A673 (cell line): ENCODE data around the gene FLOT2. TPM values are rescaled to one million over a fixed set of nuclear protein-coding genes. Genes with fewer than 3 reads are reported as not detected.

ENCODE experiments used
- BruUV-seq: library from RNA; stranded (reverse); fragments of 400-500 nt; replicated peaks from 2 replicates; lab custom pipeline; 2021; lab: Mats Ljungman, UMichigan
- CTCF ChIA-PET: fragments of 300-600 bp; sonication (Branson Sonifier 250); formaldehyde crosslinking; loops from one replicate; lab custom pipeline; 2022; ENCODE audit warnings: antibody characterized with exemption; lab: Charles Lee
- POLR2A ChIA-PET: fragments of 300-600 bp; sonication (Branson Sonifier 250); formaldehyde crosslinking; loops from one replicate; lab custom pipeline; 2022; ENCODE audit warnings: antibody characterized with exemption; ENCODE audit not compliant: low non-redundant PET; lab: Charles Lee
- DNase-seq: peaks from one replicate; pipeline ENCODE4 v3.0.0-alpha.2; 2015; ENCODE audit warnings: low spot score
- H3K27ac ChIP-seq: fragments of 200-600 bp; sonication (generic); 2 replicates; pipeline ENCODE4 v1.5.1; 2016; ENCODE audit warnings: mixed run types, low read depth, mild to moderate bottlenecking, mixed read lengths, antibody characterized with exemption, low read length; ENCODE audit not compliant: poor library complexity, severe bottlenecking
- H3K27me3 ChIP-seq: fragments of 200-600 bp; sonication (generic); replicated peaks from 2 replicates; pipeline ENCODE4 v1.6.1; 2017; ENCODE audit warnings: mixed run types, low read depth, mild to moderate bottlenecking, mixed read lengths, antibody characterized with exemption, low read length; ENCODE audit not compliant: insufficient read depth, poor library complexity
- H3K36me3 ChIP-seq: fragments of 200-600 bp; sonication (generic); 2 replicates; pipeline ENCODE4 v1.6.1; 2016; ENCODE audit warnings: mixed run types, mild to moderate bottlenecking, mixed read lengths, antibody characterized with exemption, low read length; ENCODE audit not compliant: insufficient read depth, poor library complexity, severe bottlenecking
- H3K4me1 ChIP-seq: fragments of 200-600 bp; sonication (generic); 2 replicates; pipeline ENCODE4 v1.6.1; 2017; ENCODE audit warnings: mixed run types, mild to moderate bottlenecking, mixed read lengths, antibody characterized with exemption, low read length; ENCODE audit not compliant: insufficient read depth, poor library complexity, severe bottlenecking
- H3K4me3 ChIP-seq: fragments of 200-600 bp; sonication (generic); 2 replicates; pipeline ENCODE4 v1.5.1; 2016; ENCODE audit warnings: low read depth, mixed run types, mild to moderate bottlenecking, mixed read lengths, low read length; ENCODE audit not compliant: poor library complexity, severe bottlenecking
- H3K9me3 ChIP-seq: fragments of 200-600 bp; sonication (generic); 2 replicates; pipeline ENCODE4 v1.6.1; 2016; ENCODE audit warnings: mixed run types, low read depth, mild to moderate bottlenecking, mixed read lengths, antibody characterized with exemption, low read length; ENCODE audit not compliant: poor library complexity, severe bottlenecking
- EZH2 ChIP-seq: fragments of 200-600 bp; sonication (generic); IDR thresholded peaks from 2 replicates; pipeline ENCODE4 v1.6.1; 2017; ENCODE audit warnings: borderline replicate concordance, low read depth, mild to moderate bottlenecking, mixed read lengths, antibody characterized with exemption, low read length; ENCODE audit not compliant: poor library complexity, severe bottlenecking
- intact Hi-C: fragments of 100-400 bp; cut with micrococcal nuclease; formaldehyde crosslinking; loops from one replicate; pipeline ENCODE4 v1.10.0; 2022; ENCODE audit not compliant: unreplicated experiment
- total RNA-seq: library from RNA; stranded (reverse); gene quantifications from 2 replicates; pipeline ENCODE4 v1.2.3, GENCODE V29; 2021
- TF ChIP-seq, protein P1 (sequence below): fragments of 300-800, 200-600 bp; sonication (generic); conservative IDR thresholded peaks from 2 replicates; pipeline ENCODE4 v1.5.1; 2017; ENCODE audit warnings: low read depth, mild to moderate bottlenecking, antibody characterized with exemption, low read length, moderate library complexity, mixed read lengths

The FLOT2 gene
- total RNA-seq, 1 experiment from 2014 or later = 79.1 TPM

DNA sequence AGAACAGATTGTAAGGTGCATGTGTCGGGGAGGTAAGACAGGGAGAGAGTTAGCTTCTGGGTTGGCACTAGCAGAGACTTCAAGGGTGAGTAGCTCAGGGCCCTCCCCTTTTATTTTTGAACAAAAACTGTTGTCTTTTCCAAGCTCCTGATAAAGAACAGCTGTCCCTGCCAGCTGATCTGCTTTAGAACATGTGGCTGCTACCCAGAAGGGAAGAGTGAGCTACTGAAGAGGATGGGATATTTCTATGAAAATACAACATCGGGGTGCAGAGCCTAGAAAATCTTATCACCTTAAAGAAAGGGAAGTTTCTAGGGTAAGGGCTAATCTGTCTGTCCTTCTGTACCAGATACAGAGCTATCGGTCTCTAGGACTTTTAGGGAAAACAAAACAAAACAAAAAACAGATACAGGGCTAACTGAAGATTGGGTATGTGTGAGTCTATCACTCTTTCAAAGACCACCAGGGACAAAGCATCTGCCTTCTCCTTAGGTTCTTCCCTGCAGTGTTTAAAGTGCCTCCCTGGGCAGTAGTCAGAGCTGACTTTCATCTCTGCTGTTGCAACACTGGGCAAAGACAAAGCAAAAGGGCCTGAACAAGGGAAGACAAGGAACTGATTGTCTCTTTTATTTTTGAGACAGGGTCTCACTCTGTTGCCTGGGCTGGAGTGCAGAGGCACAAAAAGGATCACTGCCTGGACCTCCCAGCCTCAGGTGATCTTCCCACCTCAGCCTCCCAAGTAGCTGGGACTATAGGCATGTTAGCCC lies 10.4 kb upstream of the FLOT2 start:
- intact Hi-C loops = no loop called here
- POLR2A ChIA-PET = no interaction called here
- BruUV-seq = no TSS peak
- CTCF ChIA-PET = interaction anchor here (0.6 to 1.0 kb wide), 2 partner anchors 14 to 209 kb away, joined by 4 read pairs; no protein-coding TSS in a partner anchor
- peaks cover 76% of the 10 kb centered on the region for H3K36me3 ChIP-seq
- H3K9me3 ChIP-seq = no peaks in the 10 kb centered on the region
- peaks cover 21% of the 10 kb centered on the region for H3K4me1 ChIP-seq
- DNase-seq = no peak
- no peaks in the 10 kb centered on the region for H3K27me3 ChIP-seq
- TF ChIP-seq EZH2 = no peak
- TF ChIP-seq, protein P1, sequence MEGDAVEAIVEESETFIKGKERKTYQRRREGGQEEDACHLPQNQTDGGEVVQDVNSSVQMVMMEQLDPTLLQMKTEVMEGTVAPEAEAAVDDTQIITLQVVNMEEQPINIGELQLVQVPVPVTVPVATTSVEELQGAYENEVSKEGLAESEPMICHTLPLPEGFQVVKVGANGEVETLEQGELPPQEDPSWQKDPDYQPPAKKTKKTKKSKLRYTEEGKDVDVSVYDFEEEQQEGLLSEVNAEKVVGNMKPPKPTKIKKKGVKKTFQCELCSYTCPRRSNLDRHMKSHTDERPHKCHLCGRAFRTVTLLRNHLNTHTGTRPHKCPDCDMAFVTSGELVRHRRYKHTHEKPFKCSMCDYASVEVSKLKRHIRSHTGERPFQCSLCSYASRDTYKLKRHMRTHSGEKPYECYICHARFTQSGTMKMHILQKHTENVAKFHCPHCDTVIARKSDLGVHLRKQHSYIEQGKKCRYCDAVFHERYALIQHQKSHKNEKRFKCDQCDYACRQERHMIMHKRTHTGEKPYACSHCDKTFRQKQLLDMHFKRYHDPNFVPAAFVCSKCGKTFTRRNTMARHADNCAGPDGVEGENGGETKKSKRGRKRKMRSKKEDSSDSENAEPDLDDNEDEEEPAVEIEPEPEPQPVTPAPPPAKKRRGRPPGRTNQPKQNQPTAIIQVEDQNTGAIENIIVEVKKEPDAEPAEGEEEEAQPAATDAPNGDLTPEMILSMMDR = no peak
- H3K4me3 ChIP-seq = no peak overlapping the region
- H3K27ac ChIP-seq = peak overlapping the region; percentile 21

DNA sequence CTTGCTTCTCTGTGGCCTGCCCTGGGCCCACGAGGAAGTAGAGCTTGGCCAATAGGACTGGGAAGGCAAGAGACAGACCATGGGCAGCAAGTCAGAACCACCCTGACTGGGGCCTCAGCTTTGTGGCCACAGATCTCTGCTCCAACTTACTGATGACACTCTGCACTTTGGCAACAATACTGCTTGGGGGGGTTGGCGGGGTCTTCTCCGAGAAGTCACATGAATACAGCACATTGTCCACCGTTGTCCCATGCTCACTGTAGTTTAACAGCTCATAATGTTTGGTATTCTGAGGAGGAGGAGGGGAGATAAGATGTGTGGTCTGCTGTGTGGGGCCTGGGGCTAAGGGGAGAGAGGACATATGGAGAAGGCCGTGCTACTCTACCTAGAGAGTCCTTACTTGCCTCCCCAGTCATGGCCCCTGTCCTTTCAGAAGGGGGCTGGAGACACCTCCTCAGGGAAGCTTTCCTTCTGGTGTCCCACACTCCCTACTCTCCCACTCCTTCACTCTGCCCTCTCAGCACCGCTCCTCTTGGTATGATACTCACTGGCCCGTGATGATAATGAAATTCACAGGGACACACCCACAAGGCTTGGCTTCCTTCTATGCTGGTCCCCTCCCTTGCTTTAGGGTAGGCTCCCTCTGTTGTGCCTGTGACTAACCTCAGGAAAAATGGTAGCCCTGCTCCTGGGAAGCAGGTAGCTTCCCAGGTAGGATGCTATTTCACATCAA lies 9.3 kb upstream of the FLOT2 start:
- Histone ChIP-seq H3K27ac (no peak overlapping the region), H3K4me3 (no peak overlapping the region), H3K36me3 (peaks cover 66% of the 10 kb centered on the region), H3K4me1 (peaks cover 25% of the 10 kb centered on the region), H3K27me3 (no peaks in the 10 kb centered on the region), H3K9me3 (no peaks in the 10 kb centered on the region)
- intact Hi-C loops = no loop called here
- POLR2A ChIA-PET = no interaction called here
- TF ChIP-seq, protein P1 = no peak
- no peak for TF ChIP-seq EZH2
- no TSS peak for BruUV-seq
- CTCF ChIA-PET = interaction anchor here (0.6 kb wide), 1 partner anchor 8 kb away, joined by 4 read pairs; no protein-coding TSS in a partner anchor
- DNase-seq = no peak

DNA sequence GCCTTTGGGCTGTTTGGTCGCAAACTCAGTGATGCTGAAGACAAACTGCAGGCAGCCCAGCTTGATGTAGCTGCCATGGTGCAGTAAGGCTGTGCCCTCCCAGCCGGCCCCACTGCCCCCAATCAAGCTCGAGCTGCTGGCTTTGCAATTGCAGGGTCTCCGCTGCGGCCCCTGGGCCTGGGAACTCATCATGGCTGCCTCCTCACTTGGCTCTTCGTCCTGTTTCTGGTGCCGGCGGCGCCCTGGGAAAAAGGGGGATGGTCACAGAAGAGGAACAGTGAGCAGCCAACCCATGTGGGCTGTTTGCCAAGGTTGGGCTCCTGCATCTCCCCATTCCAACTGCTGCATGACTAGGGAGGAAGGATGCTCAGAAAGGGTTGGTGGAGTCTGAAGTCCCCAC lies 8.7 kb upstream of the FLOT2 start:
- no peak overlapping the region for H3K27ac ChIP-seq
- H3K4me1 ChIP-seq = peaks cover 31% of the 10 kb centered on the region
- no peak for TF ChIP-seq EZH2
- TF ChIP-seq, protein P1 = no peak
- H3K36me3 ChIP-seq = peaks cover 60% of the 10 kb centered on the region
- DNase-seq = no peak
- intact Hi-C loops = no loop called here
- ChIA-PET CTCF (no interaction called here), POLR2A (no interaction called here)
- no peaks in the 10 kb centered on the region for H3K27me3 ChIP-seq
- H3K4me3 ChIP-seq = no peak overlapping the region
- BruUV-seq = no TSS peak
- no peaks in the 10 kb centered on the region for H3K9me3 ChIP-seq
